Neural cell (in vitro differentiated cells): Measurements from ENCODE around the gene UBE2D1. TPM values are rescaled to one million over a fixed set of nuclear protein-coding genes. Genes with fewer than 3 reads are reported as not detected.

ENCODE experiments used
- H2AFZ ChIP-seq: fragments of 200-600, 300-800 bp; sonication (generic), shearing (Covaris generic); 2 replicates; pipeline ENCODE4 v1.6.0; 2014; ENCODE audit warnings: low read depth, mild to moderate bottlenecking, antibody characterized with exemption, low read length, moderate library complexity
- H3F3A ChIP-seq: fragments of 200-600 bp; shearing (Covaris generic); 2 replicates; pipeline ENCODE4 v1.6.1; 2016; ENCODE audit warnings: mild to moderate bottlenecking, moderate library complexity, mixed read lengths, antibody characterized with exemption, low read length; ENCODE audit not compliant: insufficient read depth, poor library complexity, severe bottlenecking
- H3K27ac ChIP-seq: fragments of 200-600, 300-800 bp; sonication (generic), shearing (Covaris generic); 2 replicates; pipeline ENCODE4 v1.5.1; 2014; ENCODE audit warnings: mild to moderate bottlenecking, low read length, moderate library complexity
- H3K27me3 ChIP-seq: fragments of 300-800, 200-600 bp; sonication (generic), shearing (Covaris generic); 2 replicates; pipeline ENCODE4 v1.6.0; 2014; ENCODE audit warnings: mild to moderate bottlenecking, low read depth, low read length, moderate library complexity; ENCODE audit not compliant: insufficient read depth
- H3K36me3 ChIP-seq: fragments of 300-800, 200-600 bp; sonication (generic), shearing (Covaris generic); 2 replicates; pipeline ENCODE4 v1.5.1; 2014; ENCODE audit warnings: mild to moderate bottlenecking, antibody characterized with exemption, low read length, moderate library complexity; ENCODE audit not compliant: insufficient read depth
- H3K4me2 ChIP-seq: fragments of 300-800, 200-600 bp; sonication (generic), shearing (Covaris generic); 2 replicates; pipeline ENCODE4 v1.6.0; 2014; ENCODE audit warnings: mild to moderate bottlenecking, low read length
- H3K4me3 ChIP-seq: fragments of 300-800, 200-600 bp; sonication (generic), shearing (Covaris generic); 2 replicates; pipeline ENCODE4 v1.5.1; 2014; ENCODE audit warnings: mild to moderate bottlenecking, low read length, moderate library complexity
- H3K79me2 ChIP-seq: fragments of 200-600 bp; shearing (Covaris generic); replicated peaks from 2 replicates; pipeline ENCODE4 v1.6.0; 2014; ENCODE audit warnings: mild to moderate bottlenecking, low read length, moderate library complexity; ENCODE audit not compliant: insufficient read depth
- H3K9ac ChIP-seq: fragments of 300-800, 200-600 bp; sonication (generic), shearing (Covaris generic); 2 replicates; pipeline ENCODE4 v1.6.1; 2016; ENCODE audit warnings: mild to moderate bottlenecking, low read length, mixed read lengths
- H3K9me2 ChIP-seq: fragments of 200-600 bp; shearing (Covaris generic); 2 replicates; pipeline ENCODE4 v1.6.1; 2016; ENCODE audit warnings: mild to moderate bottlenecking, low read length, mixed read lengths; ENCODE audit not compliant: insufficient read depth
- H3K9me3 ChIP-seq: fragments of 200-600, 300-800 bp; sonication (generic), shearing (Covaris generic); 2 replicates; pipeline ENCODE4 v1.6.1; 2016; ENCODE audit warnings: mild to moderate bottlenecking, mixed run types, low read length, moderate library complexity, mixed read lengths
- H4K20me1 ChIP-seq: fragments of 200-600 bp; shearing (Covaris generic); 2 replicates; pipeline ENCODE4 v1.6.1; 2016; ENCODE audit warnings: mild to moderate bottlenecking, mixed run types; ENCODE audit not compliant: insufficient read depth
- CTCF ChIP-seq: fragments of 450-650 bp; IDR thresholded peaks from 2 replicates; pipeline ENCODE4 v1.5.1; 2014; ENCODE audit warnings: antibody characterized with exemption, mild to moderate bottlenecking, moderate library complexity; ENCODE audit not compliant: poor library complexity, severe bottlenecking
- EP300 ChIP-seq: fragments of 450-650 bp; conservative IDR thresholded peaks from 2 replicates; pipeline ENCODE4 v1.6.1; 2014; ENCODE audit warnings: antibody characterized with exemption, mild to moderate bottlenecking, moderate library complexity; ENCODE audit not compliant: poor library complexity, severe bottlenecking
- EZH2 ChIP-seq: fragments of 200-600, 300-800 bp; shearing (Covaris generic), sonication (generic); IDR thresholded peaks from 2 replicates; pipeline ENCODE4 v1.6.1; 2014; ENCODE audit warnings: antibody characterized with exemption, low read length, borderline replicate concordance, mild to moderate bottlenecking; ENCODE audit not compliant: insufficient read depth, poor library complexity, severe bottlenecking
- POLR2AphosphoS5 ChIP-seq: IDR thresholded peaks from 2 replicates; pipeline ENCODE4 v1.6.1; 2012
- RAD21 ChIP-seq: fragments of 450-650 bp; conservative IDR thresholded peaks from 2 replicates; pipeline ENCODE4 v1.6.1; 2014; ENCODE audit warnings: antibody characterized with exemption, mild to moderate bottlenecking, moderate library complexity
- REST ChIP-seq: IDR thresholded peaks from 2 replicates; pipeline ENCODE4 v1.6.1; 2012; ENCODE audit warnings: borderline replicate concordance
- SMC3 ChIP-seq: fragments of 450-650 bp; conservative IDR thresholded peaks from 2 replicates; pipeline ENCODE4 v1.6.1; 2014; ENCODE audit warnings: antibody characterized with exemption, mild to moderate bottlenecking, moderate library complexity; ENCODE audit not compliant: poor library complexity
- TAF1 ChIP-seq: IDR thresholded peaks from 2 replicates; pipeline ENCODE4 v1.6.1; 2012; ENCODE audit warnings: low read depth
- polyA plus RNA-seq: library from polyadenylated mRNA; depleted of rRNA; stranded (reverse); fragments of >200 nt; gene quantifications from 2 replicates; pipeline ENCODE4 v1.2.3, GENCODE V29; 2014

Gene UBE2D1
- polyA plus RNA-seq, 1 donor from 2014 or later: 89.8 TPM

GRCh38 chr10:58293989-58294388 is 40.8 kb upstream of the UBE2D1 start:
- Histone ChIP-seq H3K9ac (no peak overlapping the region), H3K79me2 (no peaks in the 10 kb centered on the region), H3K27me3 (no peaks in the 10 kb centered on the region), H3F3A (no peaks in the 10 kb centered on the region), H3K27ac (no peak overlapping the region), H2AFZ (no peak overlapping the region), H3K9me2 (no peaks in the 10 kb centered on the region), H4K20me1 (no peaks in the 10 kb centered on the region), H3K4me2 (no peak overlapping the region), H3K9me3 (no peaks in the 10 kb centered on the region), H3K4me3 (no peak overlapping the region), H3K36me3 (no peaks in the 10 kb centered on the region)
- no peak for TF ChIP-seq REST
- TF ChIP-seq SMC3: no peak
- TF ChIP-seq TAF1: no peak
- TF ChIP-seq CTCF: no peak
- TF ChIP-seq EZH2: no peak
- no peak for TF ChIP-seq EP300
- TF ChIP-seq POLR2AphosphoS5: no peak

- H3K79me2 ChIP-seq: no peaks in the 10 kb centered on the region
- H3K27me3 ChIP-seq: no peaks in the 10 kb centered on the region
- no peaks in the 10 kb centered on the region for H3K9me3 ChIP-seq
- no peaks in the 10 kb centered on the region for H4K20me1 ChIP-seq
- H3F3A ChIP-seq: no peaks in the 10 kb centered on the region
- no peak overlapping the region for H3K27ac ChIP-seq
- no peaks in the 10 kb centered on the region for H3K36me3 ChIP-seq
- no peak overlapping the region for H3K4me3 ChIP-seq
- no peaks in the 10 kb centered on the region for H3K9me2 ChIP-seq
- no peak overlapping the region for H2AFZ ChIP-seq
- no peak overlapping the region for H3K4me2 ChIP-seq
- TF ChIP-seq SMC3 (no peak), CTCF (peak; percentile 38), RAD21 (peak; percentile 19)
- H3K9ac ChIP-seq: no peak overlapping the region
Measured at GRCh38 chr10:58299580-58299979, 35.2 kb upstream of the UBE2D1 start.
